IPS-NIHi7 (cell line): ENCODE data around the gene MEMO1.
"Not testable (repeated sequence)": the region's sequence is repeated elsewhere in the genome, so short reads cannot be mapped to it uniquely, and the experiment has no call there.

ENCODE experiments used
- DNase-seq: peaks from one replicate; pipeline ENCODE4 v3.0.0; 2012; ENCODE audit warnings: mixed read lengths; ENCODE audit errors: extremely low spot score

MEMO1 gene

DNA sequence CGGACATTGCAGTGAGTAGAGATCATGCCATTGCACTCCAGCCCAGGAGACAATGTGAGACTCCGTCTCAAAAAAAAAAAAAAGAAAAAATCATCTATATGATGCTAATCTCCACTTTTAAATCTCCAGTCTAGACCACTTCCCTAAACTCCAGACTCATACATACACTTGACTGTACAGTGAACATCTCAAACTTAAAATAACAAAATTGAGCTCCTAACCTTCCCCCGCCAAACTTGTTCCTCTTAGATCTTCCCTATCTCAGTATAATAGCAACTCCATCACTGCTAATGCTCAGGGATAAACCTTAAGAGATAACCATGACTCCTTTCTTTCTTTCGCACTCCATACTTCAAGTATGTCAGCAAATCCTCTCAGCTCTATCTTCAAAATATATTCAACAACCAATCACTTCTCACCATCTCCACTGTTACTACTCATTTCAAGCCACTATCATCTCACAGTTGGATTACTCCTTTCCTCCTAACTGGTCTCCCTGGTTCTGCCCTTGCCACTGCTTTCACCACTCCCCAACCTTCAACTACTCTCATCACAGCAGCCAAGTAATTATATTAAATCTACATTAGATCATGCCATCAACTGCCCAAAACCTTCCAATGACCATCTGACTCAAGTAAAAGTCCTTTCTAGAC is 12.0 kb downstream of the MEMO1 start:
- no peak for DNase-seq

DNA sequence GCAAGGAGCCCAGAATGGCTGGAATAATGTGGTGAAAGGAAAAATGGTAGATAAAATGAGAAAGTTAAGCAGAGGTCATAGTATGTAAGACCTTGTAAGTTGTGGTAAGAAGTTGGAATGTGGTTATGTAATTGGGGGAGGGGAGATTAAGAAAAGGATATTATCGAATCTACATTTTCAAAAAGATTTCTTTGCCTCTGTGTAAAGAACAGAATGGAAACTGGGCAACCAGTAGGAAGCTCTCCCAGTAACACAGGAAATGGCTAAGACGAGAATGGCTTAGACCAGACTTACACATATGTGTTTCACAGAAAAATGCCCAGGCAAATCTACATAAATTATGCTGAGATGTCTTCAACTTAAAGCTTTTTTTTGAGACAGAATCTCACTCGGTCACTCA is 13.2 kb downstream of the MEMO1 start:
- DNase-seq: no peak

DNA sequence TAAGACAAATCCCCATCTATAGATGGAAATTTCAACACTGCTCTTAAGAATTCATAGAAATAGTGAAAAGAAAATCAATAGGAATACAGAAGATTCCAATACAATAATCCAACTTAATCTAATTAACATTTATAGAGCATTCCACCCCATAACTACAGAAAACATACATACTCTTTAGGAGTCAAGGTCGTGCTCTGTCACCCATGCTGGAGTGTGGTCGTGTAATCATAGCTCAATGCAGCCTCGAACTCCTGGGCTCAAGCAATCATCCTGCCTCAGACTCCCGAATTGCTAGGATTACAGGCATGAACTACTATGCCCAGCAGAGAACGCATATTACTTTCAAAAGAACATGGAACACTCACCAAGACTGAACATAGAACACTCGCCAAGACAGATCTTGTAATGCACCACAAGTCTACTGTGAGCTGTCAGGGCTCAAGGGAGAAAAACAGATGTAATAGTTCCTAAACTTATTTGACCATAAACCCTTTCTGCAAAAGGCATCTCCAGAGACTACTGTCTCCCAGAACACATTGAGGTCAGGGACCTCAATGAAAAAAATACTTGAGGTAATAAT is 14.1 kb downstream of the MEMO1 start:
- DNase-seq: no peak

DNA sequence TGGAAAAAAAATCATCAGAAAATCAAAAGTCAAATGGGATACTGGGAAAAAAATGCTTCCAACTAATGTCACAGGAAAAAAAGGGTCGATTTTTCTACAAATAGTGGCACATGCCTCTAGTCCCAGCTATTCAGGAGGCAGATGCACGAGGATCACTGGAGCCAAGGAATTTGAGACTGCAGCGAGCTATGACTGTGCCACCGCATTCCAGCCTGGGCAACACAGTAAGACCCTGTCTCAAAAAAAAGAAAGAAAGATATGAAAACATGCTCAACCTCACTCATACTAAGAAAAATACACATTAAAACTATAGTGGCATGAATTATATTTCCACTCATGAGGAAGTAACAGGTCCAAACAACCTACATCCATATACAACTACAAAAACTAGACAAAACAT is 17.9 kb downstream of the MEMO1 start:
- DNase-seq: no peak

DNA sequence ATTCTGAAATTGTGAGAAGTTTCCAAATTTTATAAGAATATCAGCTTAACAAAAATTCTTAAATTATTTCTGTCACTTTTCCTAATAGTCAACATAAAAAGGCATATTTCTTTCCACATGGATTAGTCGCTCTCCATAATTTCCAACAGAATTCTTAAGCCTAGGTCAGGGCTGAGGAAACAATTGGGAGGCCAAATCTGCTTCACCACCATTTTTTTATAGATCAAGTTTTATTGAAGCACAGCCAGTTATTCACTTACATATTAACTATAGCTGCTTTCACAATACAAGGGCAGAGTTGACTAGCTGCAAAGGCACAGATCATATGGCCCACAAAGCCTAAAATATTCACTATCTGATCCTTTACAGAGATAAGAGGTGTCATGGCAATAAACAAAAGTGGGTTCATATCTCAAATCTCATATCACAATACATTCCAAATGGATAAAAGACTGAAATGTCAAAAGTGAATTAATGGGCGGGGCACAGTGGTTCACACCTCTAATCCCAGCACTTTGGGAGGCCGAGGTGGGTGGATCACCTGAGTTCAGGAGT is 18.7 kb downstream of the MEMO1 start:
- no peak for DNase-seq

DNA sequence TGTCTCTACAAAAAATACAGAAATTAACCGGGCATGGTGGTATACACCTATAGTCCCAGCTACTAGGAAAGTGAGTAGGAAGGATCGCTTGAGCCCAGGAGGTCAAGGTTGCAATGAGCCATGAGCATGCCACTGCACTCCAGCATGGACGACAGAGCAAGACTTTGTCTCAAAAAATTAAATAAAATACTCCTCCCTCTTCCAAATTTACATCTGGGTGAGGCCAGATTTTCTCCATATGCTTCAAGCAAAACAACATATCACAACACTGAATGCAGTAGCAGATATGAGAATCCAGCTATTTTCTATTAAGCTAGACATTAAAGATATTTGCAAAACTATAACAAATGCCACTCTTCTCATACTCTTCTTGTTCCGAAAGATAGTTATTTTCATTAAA is 20.9 kb downstream of the MEMO1 start:
- DNase-seq: no peak

DNA sequence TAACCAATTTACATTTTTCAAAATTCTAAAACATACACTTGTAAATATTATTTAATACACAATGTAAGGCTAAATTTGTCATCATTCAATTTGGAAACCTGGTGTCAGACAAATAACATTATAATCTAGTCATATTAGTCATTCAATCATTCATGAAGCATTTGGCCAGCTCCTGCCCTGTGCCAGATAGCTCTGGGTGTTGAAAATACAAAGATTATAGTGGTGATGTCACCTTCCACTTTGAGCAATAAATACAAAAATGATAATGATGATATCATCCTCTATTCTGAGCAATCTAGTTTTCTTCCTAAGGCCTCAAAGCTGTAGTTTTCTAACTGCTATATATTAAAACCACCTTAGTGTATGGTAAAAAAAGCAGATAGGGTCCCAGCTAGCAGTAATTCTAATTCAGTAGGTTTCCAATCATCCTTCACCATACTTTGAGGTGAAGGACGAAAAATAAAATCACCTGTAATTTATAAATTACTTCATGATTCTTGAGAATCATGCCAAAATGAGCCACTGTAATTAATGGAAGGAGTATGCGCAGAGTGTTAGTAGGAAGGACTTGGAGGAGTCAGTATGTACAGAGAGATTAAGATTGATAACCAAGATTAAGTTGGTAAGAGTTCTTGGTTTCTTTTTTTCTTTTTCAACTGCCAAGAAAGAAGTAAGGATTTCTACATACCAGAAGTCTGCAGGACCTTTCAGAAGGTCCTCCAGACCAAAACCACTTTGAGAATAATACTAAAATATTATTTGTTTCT is 23.2 kb downstream of the MEMO1 start:
- no peak for DNase-seq

DNA sequence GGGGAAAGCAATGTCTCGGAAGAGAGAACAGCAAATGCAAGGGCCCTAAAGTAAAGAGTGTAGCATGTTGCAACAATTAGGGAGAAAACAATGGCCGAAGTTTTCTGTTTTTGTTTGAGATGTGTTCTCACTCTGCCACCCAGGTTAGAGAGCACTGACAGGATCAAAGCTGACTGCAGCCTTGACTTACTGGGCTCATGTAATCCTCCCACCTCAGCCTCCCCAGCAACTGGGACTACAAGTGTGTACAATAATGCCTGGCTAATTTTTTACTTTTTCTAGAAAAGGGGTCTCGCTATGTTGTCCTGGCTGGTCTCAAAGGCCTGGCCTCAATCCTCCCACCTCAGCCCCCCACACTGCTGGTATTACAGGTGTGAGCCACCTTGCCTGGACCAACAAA is 23.9 kb downstream of the MEMO1 start:
- DNase-seq: no peak

DNA sequence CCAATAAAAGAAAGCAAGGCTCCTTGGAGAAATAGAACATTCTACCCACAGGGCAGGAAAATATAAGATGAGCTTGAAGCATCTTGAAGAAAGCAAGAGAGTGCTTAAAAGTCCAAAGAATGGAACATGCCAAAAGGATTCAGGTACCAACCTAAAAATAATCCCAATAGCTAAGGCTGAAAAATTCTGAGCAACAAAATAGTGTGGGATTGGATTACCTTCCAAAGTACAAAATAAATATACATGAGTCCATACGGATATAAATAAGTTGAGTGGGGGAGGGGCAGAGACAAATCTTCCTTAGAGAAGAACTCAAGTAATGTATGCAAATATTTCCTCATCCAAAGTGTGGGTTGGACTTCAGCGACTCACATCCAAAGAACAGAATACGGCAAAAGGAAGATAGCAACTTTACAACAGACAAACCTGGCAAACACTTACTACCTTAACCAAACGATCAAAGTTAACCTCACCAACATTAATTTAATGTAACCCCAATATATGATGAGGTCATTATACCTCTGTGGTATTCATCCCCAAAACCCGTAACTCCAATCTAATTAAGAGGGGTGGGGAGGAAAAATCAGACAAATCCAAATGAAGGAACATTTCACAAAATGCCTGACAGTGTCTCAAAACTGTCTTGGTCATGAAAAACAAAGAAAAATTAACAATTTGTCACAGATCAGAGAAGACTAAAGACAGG is 26.9 kb downstream of the MEMO1 start:
- no peak for DNase-seq

DNA sequence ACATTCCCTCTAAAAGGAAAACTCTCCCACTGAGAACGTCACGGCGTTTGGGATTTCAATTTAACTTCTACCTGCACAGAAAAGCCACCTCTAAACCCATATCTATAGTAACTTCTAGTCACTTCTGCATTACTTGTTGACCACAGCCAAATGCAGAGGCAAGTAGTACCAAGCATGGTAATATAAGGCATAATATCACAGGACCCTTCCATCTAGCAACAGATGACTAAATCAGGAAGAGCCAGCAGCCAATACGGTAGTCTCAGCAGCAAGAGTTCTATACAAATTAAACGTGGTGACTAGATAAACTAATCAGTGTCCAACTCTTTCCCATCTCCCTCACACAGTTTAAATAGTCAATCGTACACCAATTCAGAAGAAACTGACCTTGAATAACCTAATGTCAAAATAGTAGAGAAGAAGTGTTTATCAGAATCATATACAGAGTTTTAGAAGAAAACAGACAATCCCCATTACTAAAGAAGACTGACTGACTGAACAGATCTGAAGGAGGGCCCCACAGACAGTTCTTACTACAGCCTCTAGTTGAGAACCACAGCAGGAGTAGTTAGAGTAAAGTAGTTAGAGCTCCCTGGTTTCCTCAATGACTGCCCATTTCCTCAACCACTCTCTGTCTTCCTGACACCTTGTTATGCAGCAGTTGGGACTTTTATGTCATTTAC is 30.0 kb downstream of the MEMO1 start:
- peak; percentile 56 for DNase-seq

DNA sequence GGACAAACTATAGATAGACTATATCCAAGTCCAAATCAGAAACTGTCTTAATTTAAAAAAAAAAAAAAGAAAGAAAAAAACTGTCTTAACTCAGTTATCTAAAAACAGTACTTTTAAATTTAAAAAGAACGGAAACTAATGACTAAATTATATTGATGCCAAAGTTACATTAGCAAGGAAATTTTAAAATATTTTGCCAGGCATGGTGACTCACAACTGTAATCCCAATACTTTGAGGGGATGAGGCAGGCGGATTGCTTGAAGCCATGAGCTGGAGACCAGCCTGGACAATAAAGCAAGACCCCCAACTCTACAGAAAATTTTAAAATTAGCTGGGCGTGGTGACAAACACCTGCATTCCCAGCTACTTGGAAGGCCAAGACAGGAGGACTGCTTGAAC is 30.9 kb downstream of the MEMO1 start:
- no peak for DNase-seq

DNA sequence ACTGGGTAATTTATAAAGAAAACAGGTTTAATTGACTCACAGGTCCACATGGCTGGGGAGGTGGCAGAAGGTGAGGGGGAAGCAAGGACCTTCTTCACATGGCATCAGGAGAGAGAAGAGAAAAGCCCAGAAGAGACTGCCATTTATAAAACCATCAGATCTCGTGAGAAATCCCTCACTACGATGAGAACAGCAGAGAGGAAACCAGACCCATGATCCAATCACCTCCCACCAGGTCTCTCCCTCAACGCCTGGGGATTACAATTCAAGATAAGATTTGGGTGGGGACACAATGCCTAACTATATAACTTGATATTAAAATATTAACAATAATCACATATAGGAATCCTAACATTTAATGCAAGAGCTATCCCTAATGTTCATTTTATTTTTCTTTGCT is 31.8 kb downstream of the MEMO1 start:
- no peak for DNase-seq

DNA sequence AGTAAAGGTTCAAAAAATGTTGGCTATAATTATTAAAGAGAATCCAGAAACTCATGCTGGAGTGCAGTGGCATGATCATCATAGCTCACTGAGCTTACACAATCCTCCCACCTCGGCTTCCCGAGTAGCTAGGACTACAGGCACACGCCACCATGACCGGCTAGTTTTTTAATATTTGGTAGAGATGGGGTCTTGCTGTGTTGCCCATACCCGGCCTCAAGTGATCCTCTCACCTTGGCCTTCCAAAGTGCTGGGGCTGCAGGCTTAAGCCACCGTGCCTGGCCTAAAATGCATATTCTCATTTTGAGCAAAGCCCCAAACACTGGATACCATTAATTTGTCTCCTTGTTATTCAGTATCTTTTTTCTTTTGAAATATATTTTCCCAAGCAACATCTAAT is 32.4 kb downstream of the MEMO1 start:
- DNase-seq: no peak

DNA sequence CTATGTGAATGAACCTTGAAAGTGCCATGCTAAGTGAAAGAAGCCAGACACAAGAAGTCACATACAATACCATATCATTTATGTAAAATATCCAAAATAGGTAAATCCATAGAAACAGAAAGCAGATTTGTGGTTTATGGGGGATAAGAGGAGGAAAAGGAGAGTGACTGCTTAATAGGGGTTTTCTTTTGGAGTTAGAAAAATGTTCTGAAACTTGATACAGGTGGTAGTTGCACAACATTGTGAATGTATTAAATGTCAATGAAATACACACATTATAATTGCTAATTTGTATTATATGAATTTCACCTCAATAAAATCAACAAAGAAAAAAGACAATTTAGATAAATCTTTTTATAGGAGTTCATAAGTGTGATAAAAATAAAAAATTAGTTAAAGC is 37.1 kb downstream of the MEMO1 start:
- no peak for DNase-seq

DNA sequence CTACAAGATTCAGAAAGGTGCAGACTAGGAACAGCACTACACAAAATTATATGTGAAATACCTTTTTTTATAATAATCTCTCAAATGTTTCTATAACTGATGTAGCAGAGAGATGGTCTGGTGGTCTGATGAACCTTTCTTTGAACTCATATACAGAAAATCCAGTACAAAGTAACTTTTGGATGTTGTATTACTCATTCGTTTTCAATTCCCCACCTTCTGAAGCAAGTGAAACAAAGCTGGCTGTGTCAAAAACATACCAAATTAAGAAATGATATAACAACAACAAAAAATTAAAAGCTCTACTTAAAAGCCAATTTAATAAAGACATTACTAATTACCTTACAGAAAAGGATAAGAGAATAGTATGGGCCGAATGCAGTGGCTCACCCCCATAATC is 38.7 kb downstream of the MEMO1 start:
- DNase-seq: no peak

DNA sequence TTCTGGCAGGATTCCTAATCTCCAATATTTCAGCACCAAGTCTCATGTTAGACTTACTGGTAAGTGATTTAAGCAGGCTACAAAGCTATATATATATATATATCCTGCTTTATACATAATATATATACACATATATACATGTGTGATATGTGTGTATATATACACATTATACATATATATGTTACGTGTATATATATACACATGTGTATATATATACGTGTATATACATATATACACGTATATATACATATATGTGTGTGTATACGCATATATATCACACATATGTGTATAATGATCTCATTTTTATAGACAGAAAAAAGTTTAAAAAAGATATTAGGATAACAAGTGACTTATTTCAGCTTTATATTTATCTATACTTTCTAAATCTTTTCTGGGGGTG is 41.6 kb downstream of the MEMO1 start:
- DNase-seq: no peak

DNA sequence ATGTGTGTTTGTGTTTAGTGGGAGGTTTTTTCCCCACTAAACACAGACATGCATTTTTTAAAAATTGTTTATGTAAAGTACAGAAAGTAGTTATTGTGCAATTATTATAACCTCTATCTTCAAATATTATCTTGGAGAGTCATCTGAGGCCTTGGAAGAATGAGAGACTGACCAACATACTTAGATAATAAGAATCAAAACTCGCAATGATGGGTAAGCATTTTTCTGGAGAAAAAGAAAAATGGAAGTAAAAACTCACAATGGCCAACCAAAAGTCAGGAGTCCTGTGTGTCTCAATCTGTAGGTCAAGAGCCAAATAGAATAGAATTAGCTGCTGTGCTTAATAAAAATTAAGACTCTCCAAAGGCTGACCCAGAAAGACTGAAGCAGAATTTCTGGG is 43.0 kb downstream of the MEMO1 start:
- no peak for DNase-seq

DNA sequence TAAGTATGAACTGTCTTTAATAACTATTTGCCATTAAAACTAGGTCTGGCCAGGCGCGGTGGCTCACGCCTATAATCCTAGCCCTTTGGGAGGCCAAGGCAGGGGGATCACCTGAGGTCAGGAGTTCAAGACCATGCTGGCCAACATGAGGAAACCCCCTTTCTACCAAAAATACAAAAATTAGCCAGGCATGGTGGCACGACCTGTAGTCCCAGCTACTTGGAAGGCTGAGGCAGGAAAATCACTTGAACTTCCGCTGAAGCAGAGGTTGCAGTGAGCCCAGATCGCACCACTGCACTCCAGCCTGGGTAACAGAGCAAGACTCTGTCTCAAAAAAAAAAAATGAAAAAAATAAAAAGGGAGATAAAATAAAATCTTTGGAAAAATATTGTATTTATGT is 44.4 kb downstream of the MEMO1 start:
- not testable (repeated sequence) for DNase-seq

DNA sequence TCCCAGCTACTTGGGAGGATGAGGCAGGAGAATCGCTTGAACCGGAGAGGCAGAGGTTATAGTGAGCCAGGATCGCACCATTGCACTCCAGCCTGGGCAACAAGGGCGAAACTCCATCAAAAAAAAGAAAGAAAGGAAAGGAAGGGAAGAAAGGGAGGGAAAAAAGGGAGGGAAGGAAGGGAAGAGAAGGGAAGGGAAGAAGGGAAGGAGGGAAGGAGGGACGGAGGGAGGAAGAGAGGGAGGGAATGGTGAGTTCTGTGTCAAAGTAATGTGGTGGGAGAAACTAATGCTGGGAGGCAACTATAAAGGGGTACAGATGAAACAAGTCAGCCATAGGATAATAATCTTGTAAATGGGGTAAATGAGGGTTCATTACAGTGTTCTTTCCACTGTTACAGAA is 45.7 kb downstream of the MEMO1 start:
- no peak for DNase-seq

DNA sequence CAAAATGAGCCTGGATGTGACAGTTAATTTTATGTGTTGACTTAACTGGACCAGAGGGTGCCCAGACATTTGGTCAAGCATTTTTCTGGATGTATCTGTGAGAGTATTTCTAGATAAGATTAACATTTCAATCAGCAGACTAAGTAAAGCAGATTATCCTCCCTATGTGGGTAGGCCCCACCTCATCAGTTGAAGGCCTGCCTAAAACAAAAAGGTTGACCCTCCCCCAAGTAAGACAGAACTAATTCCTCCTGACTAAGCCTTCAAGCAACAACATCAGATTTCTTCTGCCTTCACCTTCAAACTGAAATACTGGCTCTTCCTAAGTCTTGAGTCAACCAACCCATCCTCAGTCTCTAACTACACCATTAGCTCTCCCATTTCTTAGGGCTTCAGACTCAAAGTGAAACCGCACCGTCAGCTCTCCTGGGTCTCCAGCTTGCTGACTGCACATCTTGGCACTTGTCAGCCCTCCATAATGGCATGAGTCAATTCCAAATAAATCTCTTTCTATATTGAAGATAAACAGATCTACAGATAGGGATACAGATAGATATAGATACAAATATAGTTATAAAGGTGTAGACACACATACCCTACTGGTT is 47.9 kb downstream of the MEMO1 start:
- no peak for DNase-seq

DNA sequence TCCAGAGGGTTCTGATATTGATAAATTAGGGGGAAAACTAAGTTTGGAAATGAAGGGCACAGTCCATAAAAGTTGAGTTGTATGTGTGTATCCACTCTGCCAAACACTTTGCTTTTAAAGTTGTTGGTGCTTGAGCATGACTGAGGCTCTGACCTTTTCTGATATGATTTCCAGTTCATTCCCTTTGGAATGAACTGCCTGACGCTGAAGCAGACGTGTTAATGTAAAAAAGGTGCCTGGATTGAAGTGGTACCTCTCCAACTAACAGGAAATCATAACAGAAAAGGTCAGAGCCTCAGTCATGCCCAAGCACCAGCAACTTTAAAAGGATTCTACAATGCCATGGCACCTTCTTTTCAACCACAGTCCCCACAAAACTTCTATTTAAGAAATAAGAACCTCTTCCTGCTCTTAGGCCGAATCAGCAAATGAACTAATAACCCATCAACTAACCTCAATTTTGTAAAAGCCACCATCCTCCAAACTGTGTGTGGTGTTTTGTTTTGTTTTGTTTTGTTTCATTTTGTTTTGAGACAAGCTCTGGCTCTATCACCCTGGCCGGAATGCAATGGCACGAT is 52.6 kb downstream of the MEMO1 start:
- DNase-seq: no peak
